CD4-positive, alpha-beta T cell (primary cell): ENCODE data around the gene C6orf89. TPM values are rescaled to one million over a fixed set of nuclear protein-coding genes. Genes with fewer than 3 reads are reported as not detected.

Experiments
- ATAC-seq: fragments of 200-7000 bp; cut with Tn5 transposase; one replicate; pipeline ENCODE4 v1.10.0; 2022; ENCODE audit warnings: mild to moderate bottlenecking; ENCODE audit not compliant: poor library complexity
- CTCF ChIA-PET: fragments of 350-600 bp; sonication (Branson Sonifier 250); formaldehyde crosslinking; loops from one replicate; lab custom pipeline; 2021; ENCODE audit warnings: antibody characterized with exemption, inconsistent platforms; lab: Charles Lee
- POLR2A ChIA-PET: fragments of 350-600 bp; sonication (Branson Sonifier 250); formaldehyde crosslinking; loops from one replicate; lab custom pipeline; 2021; ENCODE audit warnings: antibody characterized with exemption, inconsistent platforms; lab: Charles Lee
- DNase-seq, 14 experiments: peaks; one replicate each; pipeline ENCODE4 v3.0.0-alpha.2; 2013 to 2020; ENCODE audit warnings: mixed read lengths in 2 of 14
- H3K27ac ChIP-seq, 2 donors: one replicate each; pipeline versions ENCODE4 v1.5.1 to v1.7.0; 2013; ENCODE audit warnings: low read length in 2 of 2, low read depth in 1 of 2, mild to moderate bottlenecking in 1 of 2
- H3K27me3 ChIP-seq, 2 experiments: 1 replicate in 1 of 2; 2 replicates in 1 of 2; pipeline versions ENCODE4 v1.6.1 to v1.7.0; 2013; ENCODE audit warnings: low read length in 2 of 2, control low read depth in 1 of 2, mild to moderate bottlenecking in 1 of 2, moderate library complexity in 1 of 2; ENCODE audit not compliant: insufficient read depth in 2 of 2, control insufficient read depth in 1 of 2
- H3K36me3 ChIP-seq: one replicate; pipeline ENCODE4 v1.6.1; 2013; ENCODE audit warnings: low read length, control low read depth; ENCODE audit not compliant: insufficient read depth
- H3K4me1 ChIP-seq: one replicate; pipeline ENCODE4 v1.6.1; 2013; ENCODE audit warnings: low read length, control low read depth; ENCODE audit not compliant: insufficient read depth
- H3K4me3 ChIP-seq: one replicate; pipeline ENCODE4 v1.5.1; 2013; ENCODE audit warnings: mild to moderate bottlenecking, low read length, moderate library complexity
- H3K9me3 ChIP-seq, 2 experiments: 1 replicate in 1 of 2; 2 replicates in 1 of 2; pipeline versions ENCODE4 v1.6.1 to v1.7.0; 2013; ENCODE audit warnings: low read length in 2 of 2, mild to moderate bottlenecking in 2 of 2, control low read depth in 1 of 2, moderate library complexity in 1 of 2; ENCODE audit not compliant: control insufficient read depth in 1 of 2, insufficient read depth in 1 of 2
- H3K27ac Mint-ChIP-seq: one replicate; pipeline ENCODE4 v1.8.0; 2020; ENCODE audit warnings: mixed read lengths
- H3K27me3 Mint-ChIP-seq: one replicate; pipeline ENCODE4 v1.8.0; 2021; ENCODE audit warnings: mixed read lengths
- H3K36me3 Mint-ChIP-seq: one replicate; pipeline ENCODE4 v1.8.0; 2021; ENCODE audit warnings: low read depth, mixed read lengths
- H3K4me1 Mint-ChIP-seq: one replicate; pipeline ENCODE4 v1.8.0; 2021; ENCODE audit warnings: low read depth, mixed read lengths
- H3K4me3 Mint-ChIP-seq: one replicate; pipeline ENCODE4 v1.8.0; 2020; ENCODE audit warnings: mild to moderate bottlenecking, mixed read lengths
- H3K9me3 Mint-ChIP-seq: one replicate; pipeline ENCODE4 v1.8.0; 2020; ENCODE audit warnings: mixed read lengths
- CTCF ChIP-seq: fragments of 200-600 bp; IDR thresholded peaks from one replicate; pipeline ENCODE4 v1.8.0; 2022; ENCODE audit warnings: antibody characterized with exemption, mild to moderate bottlenecking
- intact Hi-C, 2 experiments: fragments of 100-400 bp; cut with DNase I in 1 of 2; cut with micrococcal nuclease in 1 of 2; formaldehyde crosslinking; loops; one replicate each; pipeline versions ENCODE4 v1.15.1 to v1.9.0; 2023 to 2025; cut with DNase I, micrococcal nuclease
- total RNA-seq, 174 experiments: library from RNA in 2 of 174; stranded (reverse) in 2 of 174; gene quantifications; one replicate each; pipeline ENCODE4 v1.2.3 and lab custom pipeline; 2021 to 2026

The C6orf89 gene
- total RNA-seq, 2 experiments from 2014 or later = 23.7 to 24.0 TPM

DNA sequence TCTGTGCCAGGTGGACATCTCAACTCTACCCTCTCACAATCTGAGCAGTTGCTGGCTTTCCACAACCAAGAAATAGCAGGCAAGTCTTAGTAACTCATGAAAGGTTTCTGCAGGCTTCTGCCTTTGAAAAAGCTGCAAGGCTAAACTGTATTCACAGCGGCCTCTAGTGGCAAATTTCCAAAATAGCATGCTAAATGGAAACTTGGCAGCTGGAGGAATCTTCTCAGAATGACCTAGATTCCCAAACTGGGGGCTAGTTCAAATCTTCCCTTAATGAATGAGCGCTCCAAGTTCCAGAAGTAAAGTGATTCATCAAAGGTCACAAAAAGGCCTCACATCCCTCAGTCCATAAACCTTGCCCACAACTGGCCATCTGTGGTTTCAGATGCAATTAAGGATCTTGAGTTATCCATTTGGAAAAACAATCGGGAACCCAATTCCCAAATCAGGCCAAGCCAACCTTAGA lies 34.6 kb upstream of the C6orf89 start:
- intact Hi-C loops = loop anchor here (1.0 to 5.0 kb wide), 4 partner anchors 84 to 239 kb away; no protein-coding TSS in a partner anchor
- Histone ChIP-seq H3K9me3 (peaks cover 12 to 13% of the 10 kb centered on the region in 2 experiments), H3K27ac (no peak overlapping the region), H3K36me3 (peaks cover 35% of the 10 kb centered on the region), H3K27me3 (no peaks in the 10 kb centered on the region), H3K4me3 (no peak overlapping the region), H3K4me1 (peaks cover 5% of the 10 kb centered on the region)
- H3K36me3 Mint-ChIP-seq = peaks cover 43% of the 10 kb centered on the region
- H3K9me3 Mint-ChIP-seq = peaks cover 5% of the 10 kb centered on the region
- H3K4me3 Mint-ChIP-seq = no peak overlapping the region
- peak; percentile 58 for ATAC-seq
- CTCF ChIA-PET = interaction anchor here (0.5 to 2.3 kb wide), 13 partner anchors 9 to 271 kb away, joined by 3 to 9 read pairs (median 3); partner anchors contain the start of gene PPIL1
- POLR2A ChIA-PET = no interaction called here
- peak; percentile 67 for TF ChIP-seq CTCF
- peak in 7 of 14 experiments; percentile 19 to 69 (median 33) for DNase-seq
- no peaks in the 10 kb centered on the region for H3K27me3 Mint-ChIP-seq
- no peak overlapping the region for H3K27ac Mint-ChIP-seq
- no peaks in the 10 kb centered on the region for H3K4me1 Mint-ChIP-seq

DNA sequence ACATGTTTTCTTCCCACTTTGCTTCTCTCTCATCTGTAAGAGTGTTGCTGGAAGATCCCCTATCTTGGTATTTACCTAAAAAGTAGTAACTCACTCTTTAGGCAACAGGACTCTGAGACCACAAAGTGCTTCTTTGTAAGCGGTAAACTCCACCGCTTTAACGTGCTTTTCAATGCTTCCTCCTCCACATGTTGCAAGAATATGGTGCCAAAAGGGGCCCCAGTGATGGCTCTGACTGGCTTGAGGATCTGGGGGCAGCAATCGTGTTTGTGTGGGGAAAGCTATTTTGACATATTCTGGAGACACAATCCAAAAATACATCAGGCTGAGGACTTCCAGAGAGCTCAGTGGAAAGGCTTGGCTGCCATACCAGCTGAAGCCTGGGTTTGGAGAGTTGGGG lies 34.1 kb upstream of the C6orf89 start:
- H3K36me3 Mint-ChIP-seq = peaks cover 47% of the 10 kb centered on the region
- H3K4me1 ChIP-seq = peaks cover 5% of the 10 kb centered on the region
- no peak overlapping the region for H3K27ac ChIP-seq
- intact Hi-C loops = loop anchor here (1.0 to 5.0 kb wide), 4 partner anchors 85 to 239 kb away; no protein-coding TSS in a partner anchor
- H3K27ac Mint-ChIP-seq = no peak overlapping the region
- H3K27me3 ChIP-seq = no peaks in the 10 kb centered on the region
- DNase-seq = no peak
- H3K9me3 ChIP-seq = peaks cover 12 to 13% of the 10 kb centered on the region in 2 experiments
- H3K36me3 ChIP-seq = peaks cover 40% of the 10 kb centered on the region
- H3K4me1 Mint-ChIP-seq = no peaks in the 10 kb centered on the region
- no peak for ATAC-seq
- CTCF ChIA-PET = interaction anchor here (0.7 to 2.3 kb wide), 12 partner anchors 9 to 92 kb away, joined by 3 to 9 read pairs (median 4); partner anchors contain the start of gene PPIL1
- POLR2A ChIA-PET = no interaction called here
- no peak for TF ChIP-seq CTCF
- H3K4me3 ChIP-seq = no peak overlapping the region
- peaks cover 5% of the 10 kb centered on the region for H3K9me3 Mint-ChIP-seq
- H3K4me3 Mint-ChIP-seq = no peak overlapping the region
- H3K27me3 Mint-ChIP-seq = no peaks in the 10 kb centered on the region

DNA sequence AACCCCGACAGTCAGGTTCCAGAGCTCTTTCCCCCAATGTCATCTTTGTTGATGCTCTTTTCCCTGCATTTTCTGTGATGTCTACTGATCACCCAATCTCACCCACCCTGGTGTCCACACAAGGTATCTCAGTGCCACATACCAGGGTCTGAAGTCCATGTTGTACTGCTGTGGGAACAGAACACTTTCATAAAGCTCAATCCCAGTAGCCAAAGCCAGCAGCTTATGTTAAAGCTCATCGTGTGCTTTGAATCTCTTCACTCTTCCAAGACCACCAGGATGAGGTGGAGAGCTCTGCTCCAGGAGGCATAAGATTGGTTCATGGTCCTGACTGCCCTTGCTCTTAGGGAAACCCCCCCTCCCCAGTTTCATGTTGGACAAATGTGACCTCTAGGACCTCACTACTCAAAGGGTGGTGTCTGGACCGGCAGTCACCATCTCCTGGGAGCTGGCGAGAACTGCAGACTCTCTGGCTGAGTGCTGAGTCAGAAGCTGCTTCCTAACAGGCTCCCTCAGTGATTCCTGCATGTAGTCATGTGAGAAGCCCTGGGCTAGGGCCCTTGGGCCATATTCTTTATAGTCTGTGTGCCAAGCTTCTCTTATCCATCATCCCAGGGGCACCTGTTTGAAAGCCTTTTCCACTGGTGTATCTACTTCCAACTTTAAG lies 33.1 kb upstream of the C6orf89 start:
- peak in 1 of 14 experiments; percentile 40 for DNase-seq
- ChIA-PET POLR2A (no interaction called here), CTCF (interaction anchor here (1.2 kb wide), 1 partner anchor 12 kb away, joined by 3 read pairs; no protein-coding TSS in a partner anchor)
- intact Hi-C loops = loop anchor here in 1 of 2 experiments (5.0 kb wide), 1 partner anchor 240 kb away; no protein-coding TSS in a partner anchor
- no peaks in the 10 kb centered on the region for H3K27me3 Mint-ChIP-seq
- Histone ChIP-seq H3K9me3 (peaks cover 12 to 13% of the 10 kb centered on the region in 2 experiments), H3K4me1 (peaks cover 5% of the 10 kb centered on the region), H3K36me3 (peaks cover 44% of the 10 kb centered on the region), H3K27ac (no peak overlapping the region), H3K27me3 (no peaks in the 10 kb centered on the region), H3K4me3 (no peak overlapping the region)
- H3K27ac Mint-ChIP-seq = no peak overlapping the region
- peaks cover 5% of the 10 kb centered on the region for H3K9me3 Mint-ChIP-seq
- H3K4me1 Mint-ChIP-seq = no peaks in the 10 kb centered on the region
- TF ChIP-seq CTCF = no peak
- peaks cover 56% of the 10 kb centered on the region for H3K36me3 Mint-ChIP-seq
- ATAC-seq = no peak
- H3K4me3 Mint-ChIP-seq = no peak overlapping the region
